Smooth muscle cell (in vitro differentiated cells): ENCODE measurements around the gene ANKRD34A. TPM values are rescaled to one million over a fixed set of nuclear protein-coding genes. Genes with fewer than 3 reads are reported as not detected.

Experiments
- DNase-seq: peaks from one replicate; lab custom pipeline; 2025; ENCODE audit not compliant: unreplicated experiment; lab: John Stamatoyannopoulos, UW
- H2AFZ ChIP-seq: fragments of 200-600 bp; sonication (generic); 2 replicates; pipeline ENCODE4 v1.6.0; 2016; ENCODE audit warnings: antibody characterized with exemption, low read depth, mild to moderate bottlenecking
- H3F3A ChIP-seq: fragments of 200-600 bp; sonication (generic); 2 replicates; pipeline ENCODE4 v1.6.0; 2017; ENCODE audit warnings: antibody characterized with exemption, low read depth
- H3K27ac ChIP-seq: fragments of 200-600 bp; sonication (generic); 2 replicates; pipeline ENCODE4 v1.5.1; 2016; ENCODE audit warnings: low read depth, mild to moderate bottlenecking
- H3K27me3 ChIP-seq: fragments of 200-600 bp; sonication (generic); 2 replicates; pipeline ENCODE4 v1.6.1; 2016; ENCODE audit warnings: low read depth, mild to moderate bottlenecking
- H3K36me3 ChIP-seq: fragments of 200-600 bp; sonication (generic); 2 replicates; pipeline ENCODE4 v1.5.1; 2016; ENCODE audit warnings: low read depth
- H3K4me1 ChIP-seq: fragments of 200-600 bp; sonication (generic); 2 replicates; pipeline ENCODE4 v1.5.1; 2016; ENCODE audit warnings: low read depth
- H3K4me2 ChIP-seq: fragments of 200-600 bp; sonication (generic); 2 replicates; pipeline ENCODE4 v1.6.0; 2016; ENCODE audit warnings: mild to moderate bottlenecking
- H3K4me3 ChIP-seq: fragments of 200-600 bp; sonication (generic); 2 replicates; pipeline ENCODE4 v1.5.1; 2016; ENCODE audit warnings: mild to moderate bottlenecking
- H3K79me2 ChIP-seq: fragments of 200-600 bp; sonication (generic); 2 replicates; pipeline ENCODE4 v1.6.0; 2016; ENCODE audit warnings: low read depth, mild to moderate bottlenecking
- H3K9ac ChIP-seq: fragments of 200-600 bp; sonication (generic); 2 replicates; pipeline ENCODE4 v1.6.0; 2016; ENCODE audit warnings: low read depth
- H3K9me3 ChIP-seq: fragments of 200-600 bp; sonication (generic); replicated peaks from 2 replicates; pipeline ENCODE4 v1.5.1; 2016; ENCODE audit warnings: low read depth
- H4K20me1 ChIP-seq: fragments of 200-600 bp; sonication (generic); 2 replicates; pipeline ENCODE4 v1.6.0; 2016; ENCODE audit warnings: low read depth
- WGBS: methylation state at CpG from one replicate; pipeline ENCODE4 v1.1.7; 2016; ENCODE audit warnings: low lambda C conversion rate; 5-methylcytosine and 5-hydroxymethylcytosine counted together
- polyA plus RNA-seq: library from polyadenylated mRNA; unstranded; fragments of >200 nt; fragmentation: Nextera tagmentation; extraction: Ambion mirVana; gene quantifications from 2 replicates; pipeline ENCODE4 v1.2.1, GENCODE V29; 2016
- total RNA-seq: library from RNA; depleted of rRNA; stranded (reverse); fragments of >200 nt; gene quantifications from 2 replicates; pipeline ENCODE4 v1.2.3, GENCODE V29; 2014
- TF ChIP-seq, protein P1 (sequence below): fragments of 200-600 bp; sonication (generic); IDR thresholded peaks from 2 replicates; pipeline ENCODE4 v1.5.1; 2017; ENCODE audit warnings: borderline replicate concordance, mild to moderate bottlenecking, antibody characterized with exemption; ENCODE audit not compliant: insufficient read depth, poor library complexity, severe bottlenecking

The ANKRD34A gene
- total and polyA plus RNA-seq, 2 experiments from 2014 or later, result 0.49 to 1.3 TPM

- Histone ChIP-seq H3K27ac (no peak overlapping the region), H3K4me2 (no peak overlapping the region), H3K9me3 (no peaks in the 10 kb centered on the region), H3K36me3 (no peaks in the 10 kb centered on the region), H3K27me3 (no peaks in the 10 kb centered on the region), H2AFZ (no peak overlapping the region), H3K9ac (no peak overlapping the region), H3K79me2 (no peaks in the 10 kb centered on the region), H3K4me3 (no peak overlapping the region), H3F3A (peaks cover 15% of the 10 kb centered on the region), H4K20me1 (no peaks in the 10 kb centered on the region), H3K4me1 (peaks cover 21% of the 10 kb centered on the region)
- 73% methylated on average over 5 of the region's 5 CpGs for WGBS
- DNase-seq, result no peak
- TF ChIP-seq, protein P1, sequence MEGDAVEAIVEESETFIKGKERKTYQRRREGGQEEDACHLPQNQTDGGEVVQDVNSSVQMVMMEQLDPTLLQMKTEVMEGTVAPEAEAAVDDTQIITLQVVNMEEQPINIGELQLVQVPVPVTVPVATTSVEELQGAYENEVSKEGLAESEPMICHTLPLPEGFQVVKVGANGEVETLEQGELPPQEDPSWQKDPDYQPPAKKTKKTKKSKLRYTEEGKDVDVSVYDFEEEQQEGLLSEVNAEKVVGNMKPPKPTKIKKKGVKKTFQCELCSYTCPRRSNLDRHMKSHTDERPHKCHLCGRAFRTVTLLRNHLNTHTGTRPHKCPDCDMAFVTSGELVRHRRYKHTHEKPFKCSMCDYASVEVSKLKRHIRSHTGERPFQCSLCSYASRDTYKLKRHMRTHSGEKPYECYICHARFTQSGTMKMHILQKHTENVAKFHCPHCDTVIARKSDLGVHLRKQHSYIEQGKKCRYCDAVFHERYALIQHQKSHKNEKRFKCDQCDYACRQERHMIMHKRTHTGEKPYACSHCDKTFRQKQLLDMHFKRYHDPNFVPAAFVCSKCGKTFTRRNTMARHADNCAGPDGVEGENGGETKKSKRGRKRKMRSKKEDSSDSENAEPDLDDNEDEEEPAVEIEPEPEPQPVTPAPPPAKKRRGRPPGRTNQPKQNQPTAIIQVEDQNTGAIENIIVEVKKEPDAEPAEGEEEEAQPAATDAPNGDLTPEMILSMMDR, result no peak
Observed at GRCh38 chr1:145977016-145977415, 12.6 kb upstream of the ANKRD34A start.

- Histone ChIP-seq H3K36me3 (no peaks in the 10 kb centered on the region), H4K20me1 (no peaks in the 10 kb centered on the region)
Observed at GRCh38 chr1:145975216-145975615, 10.8 kb upstream of the ANKRD34A start.

DNA sequence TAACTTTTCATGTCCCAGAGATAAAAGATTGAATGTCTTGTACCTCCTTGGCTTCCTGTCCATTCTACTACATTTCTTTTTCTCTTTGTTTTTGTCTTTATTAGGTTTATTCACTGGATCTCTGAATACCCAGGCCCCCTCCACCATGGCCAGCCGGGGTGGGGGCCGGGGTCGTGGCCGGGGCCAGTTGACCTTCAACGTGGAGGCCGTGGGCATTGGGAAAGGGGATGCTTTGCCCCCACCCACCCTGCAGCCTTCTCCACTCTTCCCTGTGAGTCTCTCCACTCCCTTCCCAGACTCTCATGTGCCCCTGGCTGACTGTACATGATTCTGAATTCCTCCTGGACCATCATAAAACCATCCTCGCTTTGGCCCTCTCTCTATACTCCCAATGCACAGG is 10.3 kb upstream of the ANKRD34A start:
- TF ChIP-seq, protein P1, result no peak
- DNase-seq, result no peak
- WGBS, result 93% methylated on average over 7 of the region's 7 CpGs
- Histone ChIP-seq H3F3A (peaks cover 7% of the 10 kb centered on the region), H3K36me3 (no peaks in the 10 kb centered on the region), H2AFZ (no peak overlapping the region), H4K20me1 (no peaks in the 10 kb centered on the region), H3K27ac (no peak overlapping the region), H3K9ac (no peak overlapping the region), H3K27me3 (no peaks in the 10 kb centered on the region), H3K79me2 (no peaks in the 10 kb centered on the region), H3K4me1 (peaks cover 18% of the 10 kb centered on the region), H3K9me3 (no peaks in the 10 kb centered on the region), H3K4me3 (no peak overlapping the region), H3K4me2 (no peak overlapping the region)

More at GRCh38 chr1:145975216-145975615, 10.8 kb upstream of the ANKRD34A start:
- Histone ChIP-seq H3K4me3 (no peak overlapping the region), H3K4me1 (peaks cover 21% of the 10 kb centered on the region), H2AFZ (no peak overlapping the region), H3K4me2 (no peak overlapping the region), H3K27ac (no peak overlapping the region), H3F3A (peaks cover 10% of the 10 kb centered on the region), H3K27me3 (no peaks in the 10 kb centered on the region), H3K9me3 (no peaks in the 10 kb centered on the region), H3K9ac (no peak overlapping the region), H3K79me2 (no peaks in the 10 kb centered on the region)
- TF ChIP-seq, protein P1, result no peak
- 87% methylated on average over 4 of the region's 4 CpGs for WGBS
- DNase-seq, result no peak

DNA sequence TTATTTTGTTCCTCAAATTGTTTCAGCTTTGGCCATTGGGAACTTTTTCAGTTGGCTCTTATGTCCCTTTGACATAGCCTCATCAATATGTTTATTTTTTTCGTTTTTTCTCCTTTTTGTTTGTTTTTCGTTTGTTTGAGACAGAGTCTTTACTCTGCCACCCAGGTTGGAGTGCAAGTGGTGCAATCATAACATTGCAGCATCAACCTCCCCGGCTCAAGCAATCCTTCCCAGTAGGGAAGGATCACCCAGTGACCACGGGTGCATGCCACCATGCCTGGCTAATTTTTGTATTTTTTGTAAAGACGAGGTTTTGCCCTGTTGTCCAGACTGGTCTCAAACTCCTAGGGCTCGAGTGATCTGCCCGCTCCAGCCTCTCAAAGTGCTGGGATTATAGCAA is 8.2 kb upstream of the ANKRD34A start:
- no peaks in the 10 kb centered on the region for H3K9me3 ChIP-seq
- H2AFZ ChIP-seq, result no peak overlapping the region
- no peak overlapping the region for H3K4me3 ChIP-seq
- no peaks in the 10 kb centered on the region for H3K36me3 ChIP-seq
- peaks cover under 1% of the 10 kb centered on the region for H3K4me1 ChIP-seq
- H3K79me2 ChIP-seq, result no peaks in the 10 kb centered on the region
- DNase-seq, result no peak
- no peak overlapping the region for H3K9ac ChIP-seq
- H3F3A ChIP-seq, result no peaks in the 10 kb centered on the region
- no peaks in the 10 kb centered on the region for H4K20me1 ChIP-seq
- no peaks in the 10 kb centered on the region for H3K27me3 ChIP-seq
- no peak overlapping the region for H3K27ac ChIP-seq
- TF ChIP-seq, protein P1, result no peak
- no peak overlapping the region for H3K4me2 ChIP-seq
- 85% methylated on average over 7 of the region's 7 CpGs for WGBS
